Fibroblast of lung (primary cell): ENCODE data around the gene RNF125. TPM values are rescaled to one million over a fixed set of nuclear protein-coding genes. Genes with fewer than 3 reads are reported as not detected.

Experiments used
- DNase-seq, 2 donors: peaks; one replicate each; pipeline versions ENCODE4 v3.0.0 to v3.0.0-alpha.2; 2010; ENCODE audit warnings: low read depth in 2 of 2
- H2AFZ ChIP-seq: 2 replicates; pipeline ENCODE4 v1.5.1; 2012; ENCODE audit warnings: low read length, control low read depth, inconsistent platforms
- H3K27ac ChIP-seq: 2 replicates; pipeline ENCODE4 v1.5.1; 2011; ENCODE audit warnings: low read length, control low read depth; ENCODE audit not compliant: insufficient read depth
- H3K27me3 ChIP-seq: 2 replicates; pipeline ENCODE4 v1.5.1; 2011; ENCODE audit warnings: mild to moderate bottlenecking, low read length; ENCODE audit not compliant: control insufficient read depth, insufficient read depth
- H3K36me3 ChIP-seq: 2 replicates; pipeline ENCODE4 v1.5.1; 2011; ENCODE audit warnings: low read length; ENCODE audit not compliant: control insufficient read depth, insufficient read depth
- H3K4me1 ChIP-seq: 2 replicates; pipeline ENCODE4 v1.5.1; 2011; ENCODE audit warnings: low read length; ENCODE audit not compliant: control insufficient read depth, insufficient read depth; ENCODE audit errors: extremely low read depth
- H3K4me2 ChIP-seq: 2 replicates; pipeline ENCODE4 v1.5.1; 2011; ENCODE audit warnings: low read length, control low read depth; ENCODE audit not compliant: insufficient read depth; ENCODE audit errors: extremely low read depth
- H3K4me3 ChIP-seq, 4 experiments: fragments of 200-600 bp in 1 of 4; sonication (generic) in 1 of 4; replicated peaks in 1 of 4; 2 replicates each; pipeline ENCODE4 v1.5.1; 2011 to 2016; ENCODE audit warnings: low read length in 4 of 4, low read depth in 3 of 4, mild to moderate bottlenecking in 3 of 4, control low read depth in 2 of 4, inconsistent platforms in 1 of 4, mixed read lengths in 1 of 4; ENCODE audit not compliant: insufficient read depth in 1 of 4; ENCODE audit errors: control extremely low read depth in 1 of 4
- H3K79me2 ChIP-seq: 2 replicates; pipeline ENCODE4 v1.5.1; 2012; ENCODE audit warnings: mild to moderate bottlenecking, low read length, inconsistent platforms; ENCODE audit not compliant: control insufficient read depth, insufficient read depth
- H3K9ac ChIP-seq: 2 replicates; pipeline ENCODE4 v1.5.1; 2011; ENCODE audit warnings: mild to moderate bottlenecking, low read length, control low read depth; ENCODE audit not compliant: insufficient read depth
- H3K9me3 ChIP-seq: 2 replicates; pipeline ENCODE4 v1.5.1; 2012; ENCODE audit warnings: low read depth, low read length; ENCODE audit not compliant: control insufficient read depth, insufficient read depth
- H4K20me1 ChIP-seq: 2 replicates; pipeline ENCODE4 v1.5.1; 2011; ENCODE audit warnings: low read length; ENCODE audit not compliant: control insufficient read depth, insufficient read depth; ENCODE audit errors: extremely low read depth
- CTCF ChIP-seq, 2 donors: IDR thresholded peaks in 1 of 2; conservative IDR thresholded peaks in 1 of 2; 1 replicate in 1 of 2; 2 replicates in 1 of 2; pipeline ENCODE4 v1.5.1; 2011 to 2012; ENCODE audit warnings: low read length in 2 of 2, control low read depth in 1 of 2, inconsistent platforms in 1 of 2, low read depth in 1 of 2, mild to moderate bottlenecking in 1 of 2
- EZH2 ChIP-seq: IDR thresholded peaks from 2 replicates; pipeline ENCODE4 v1.5.1; 2012; ENCODE audit warnings: low read length, control low read depth, mild to moderate bottlenecking; ENCODE audit errors: missing control alignments
- polyA plus RNA-seq, 2 donors: library from polyadenylated mRNA; depleted of rRNA in 1 of 2; stranded (reverse) in 1 of 2; unstranded in 1 of 2; fragments of >200 nt; gene quantifications; 2 replicates each; pipeline ENCODE4 v1.2.1, GENCODE V29; 2011 to 2012; ENCODE audit warnings: missing spikeins in 1 of 2
- total RNA-seq: library from RNA; depleted of rRNA; stranded (reverse); fragments of >200 nt; gene quantifications from 2 replicates; pipeline ENCODE4 v1.2.1, GENCODE V29; 2014

The RNF125 gene
- total and polyA plus RNA-seq, 2 donors (not counting 1 experiment from before 2014, with no cell fraction given), result 0.14 to 0.33 TPM

- Histone ChIP-seq H2AFZ (no peak overlapping the region), H3K9ac (no peak overlapping the region), H3K9me3 (no peaks in the 10 kb centered on the region), H3K4me2 (no peak overlapping the region), H3K27me3 (no peaks in the 10 kb centered on the region), H3K36me3 (no peaks in the 10 kb centered on the region), H3K4me3 (no peak overlapping the region), H3K79me2 (peaks cover 38% of the 10 kb centered on the region), H3K4me1 (no peaks in the 10 kb centered on the region), H4K20me1 (no peaks in the 10 kb centered on the region), H3K27ac (no peak overlapping the region)
- no peak for DNase-seq
- no peak for TF ChIP-seq CTCF (conservative IDR thresholded peaks at IDR 0.05 in 1 of 2, IDR thresholded peaks at IDR 0.05 in 1 of 2; ENCODE audit: low read depth in 1 of 2, low read length in 2 of 2)
- TF ChIP-seq EZH2, result no peak
Observed at GRCh38 chr18:32110005-32110404, 91.4 kb downstream of the RNF125 start.

- H4K20me1 ChIP-seq, result no peaks in the 10 kb centered on the region
Observed at GRCh38 chr18:32111706-32112105, 93.1 kb downstream of the RNF125 start.

GRCh38 chr18:32112826-32113225 is 94.2 kb downstream of the RNF125 start:
- H3K4me1 ChIP-seq, result no peaks in the 10 kb centered on the region
- H3K9me3 ChIP-seq, result no peaks in the 10 kb centered on the region
- no peak overlapping the region for H3K27ac ChIP-seq
- H3K27me3 ChIP-seq, result no peaks in the 10 kb centered on the region
- no peak for DNase-seq
- no peak overlapping the region for H3K4me2 ChIP-seq
- H3K9ac ChIP-seq, result no peak overlapping the region
- H3K4me3 ChIP-seq, result no peak overlapping the region
- H4K20me1 ChIP-seq, result no peaks in the 10 kb centered on the region
- H2AFZ ChIP-seq, result no peak overlapping the region
- H3K79me2 ChIP-seq, result peaks cover 26% of the 10 kb centered on the region
- TF ChIP-seq CTCF (conservative IDR thresholded peaks at IDR 0.05 in 1 of 2, IDR thresholded peaks at IDR 0.05 in 1 of 2; ENCODE audit: low read depth in 1 of 2, low read length in 2 of 2), result no peak
- TF ChIP-seq EZH2, result no peak
- H3K36me3 ChIP-seq, result no peaks in the 10 kb centered on the region

More at GRCh38 chr18:32111706-32112105, 93.1 kb downstream of the RNF125 start:
- H3K9me3 ChIP-seq, result no peaks in the 10 kb centered on the region
- no peaks in the 10 kb centered on the region for H3K27me3 ChIP-seq
- no peak for TF ChIP-seq CTCF (conservative IDR thresholded peaks at IDR 0.05 in 1 of 2, IDR thresholded peaks at IDR 0.05 in 1 of 2; ENCODE audit: low read depth in 1 of 2, low read length in 2 of 2)
- no peak overlapping the region for H2AFZ ChIP-seq
- DNase-seq, result no peak
- no peak overlapping the region for H3K4me2 ChIP-seq
- H3K9ac ChIP-seq, result no peak overlapping the region
- no peaks in the 10 kb centered on the region for H3K4me1 ChIP-seq
- no peaks in the 10 kb centered on the region for H3K36me3 ChIP-seq
- H3K4me3 ChIP-seq, result no peak overlapping the region
- peaks cover 26% of the 10 kb centered on the region for H3K79me2 ChIP-seq
- H3K27ac ChIP-seq, result no peak overlapping the region
